HepG2 (cell line): Measurements from ENCODE around the gene ACAP3. TPM values are rescaled to one million over a fixed set of nuclear protein-coding genes. Genes with fewer than 3 reads are reported as not detected.

ENCODE experiments used
- ATAC-seq: fragments of 200-7000 bp; cut with Tn5 transposase; 3 replicates; pipeline ENCODE4 v1.9.1; 2020; ENCODE audit warnings: mild to moderate bottlenecking, moderate library complexity
- BruUV-seq: library from RNA; stranded (reverse); fragments of 400-500 nt; replicated peaks from 2 replicates; lab custom pipeline; 2021; lab: Mats Ljungman, UMichigan
- CTCF ChIA-PET: fragments of 300-600 bp; formaldehyde crosslinking; extraction: SDS; loops from one replicate; lab custom pipeline; 2021; ENCODE audit warnings: low total read pairs, inconsistent platforms, low intra/inter-chr PET ratio; lab: Yijun Ruan, JAX
- POLR2A ChIA-PET: fragments of 350-600 bp; sonication (Branson Sonifier 250); formaldehyde crosslinking; loops from one replicate; lab custom pipeline; 2020; ENCODE audit warnings: antibody characterized with exemption, inconsistent platforms; lab: Yijun Ruan, JAX
- DNase-seq: peaks from one replicate; pipeline ENCODE4 v3.0.0-alpha.2; 2015; ENCODE audit warnings: low spot score
- FAIRE-seq: peaks from 3 replicates; lab custom pipeline; 2011; peaks lifted over from hg19 to GRCh38; lab: Jason Lieb, UNC
- H2AFZ ChIP-seq: one replicate; pipeline ENCODE4 v1.6.1; 2011; ENCODE audit warnings: low read length, inconsistent platforms
- H3K27ac ChIP-seq: fragments of 300-600 bp; 3 replicates; pipeline ENCODE4 v1.8.0; 2011; ENCODE audit warnings: mixed run types, mild to moderate bottlenecking, mixed read lengths, low read length, inconsistent platforms; ENCODE audit not compliant: insufficient read depth; ENCODE audit errors: extremely low read length
- H3K27me3 ChIP-seq, 2 experiments: fragments of 200-600 bp in 1 of 2; 2 replicates in 1 of 2; 3 replicates in 1 of 2; pipeline versions ENCODE4 v1.6.0 to v1.8.0; 2011; ENCODE audit warnings: low read length in 2 of 2, mild to moderate bottlenecking in 2 of 2, moderate library complexity in 2 of 2, inconsistent platforms in 1 of 2; ENCODE audit not compliant: insufficient read depth in 2 of 2, control insufficient read depth in 1 of 2
- H3K36me3 ChIP-seq, 2 experiments: fragments of 200-600 bp in 1 of 2; replicated peaks in 1 of 2; 2 replicates in 1 of 2; 3 replicates in 1 of 2; pipeline versions ENCODE4 v1.5.1 to v1.8.0; 2011; ENCODE audit warnings: low read length in 2 of 2, inconsistent platforms in 1 of 2; ENCODE audit not compliant: insufficient read depth in 2 of 2, control insufficient read depth in 1 of 2
- H3K4me1 ChIP-seq: 2 replicates; pipeline ENCODE4 v1.5.1; 2012; ENCODE audit warnings: low read length, inconsistent platforms; ENCODE audit not compliant: insufficient read depth
- H3K4me2 ChIP-seq: 2 replicates; pipeline ENCODE4 v1.6.0; 2011; ENCODE audit warnings: low read depth, low read length, inconsistent platforms
- H3K4me3 ChIP-seq, 3 experiments: fragments of 200-600 bp in 1 of 3; sonication (generic), shearing (Covaris generic) in 1 of 3; replicated peaks in 1 of 3; 2 replicates each; pipeline ENCODE4 v1.5.1; 2011 to 2016; ENCODE audit warnings: low read length in 3 of 3, inconsistent platforms in 2 of 3, low read depth in 2 of 3, mild to moderate bottlenecking in 2 of 3, control low read depth in 1 of 3, mixed read lengths in 1 of 3; ENCODE audit not compliant: insufficient read depth in 1 of 3
- H3K79me2 ChIP-seq: one replicate; pipeline ENCODE4 v1.6.1; 2011; ENCODE audit warnings: low read length, inconsistent platforms; ENCODE audit not compliant: insufficient read depth
- H3K9ac ChIP-seq: 2 replicates; pipeline ENCODE4 v1.6.0; 2011; ENCODE audit warnings: mild to moderate bottlenecking, low read depth, low read length, inconsistent platforms; ENCODE audit not compliant: insufficient read depth
- H3K9me3 ChIP-seq: 2 replicates; pipeline ENCODE4 v1.5.1; 2012; ENCODE audit warnings: mild to moderate bottlenecking, low read length
- H4K20me1 ChIP-seq: 2 replicates; pipeline ENCODE4 v1.6.0; 2011; ENCODE audit warnings: inconsistent platforms, mild to moderate bottlenecking, low read length, moderate library complexity; ENCODE audit not compliant: insufficient read depth
- EEA1 ChIP-seq: sonication (generic); formaldehyde crosslinking; IDR thresholded peaks from 2 replicates; pipeline ENCODE4 v1.5.1; 2020; ENCODE audit warnings: mild to moderate bottlenecking, missing genetic modification reagents, borderline replicate concordance
- GATAD1 ChIP-seq: IDR thresholded peaks from 2 replicates; pipeline ENCODE4 v1.6.1; 2016; ENCODE audit warnings: missing genetic modification reagents, missing compliant biosample characterization
- GTF2F1 ChIP-seq: fragments of 150-350 bp; IDR thresholded peaks from 2 replicates; pipeline ENCODE4 v1.6.1; 2014; ENCODE audit warnings: low read length
- HNRNPL ChIP-seq: fragments of 200-400 bp; formaldehyde crosslinking; IDR thresholded peaks from 2 replicates; pipeline ENCODE4 v1.6.1; 2017; ENCODE audit warnings: mild to moderate bottlenecking, low read depth, low read length
- HOXA7 ChIP-seq: sonication (generic); formaldehyde crosslinking; IDR thresholded peaks from 2 replicates; pipeline ENCODE4 v1.8.1; 2022; ENCODE audit warnings: mild to moderate bottlenecking, missing genetic modification reagents, moderate library complexity
- KLF12 ChIP-seq: sonication (generic); formaldehyde crosslinking; IDR thresholded peaks from 2 replicates; pipeline ENCODE4 v1.4.0; 2020; ENCODE audit warnings: missing genetic modification reagents, borderline replicate concordance
- MAX ChIP-seq: IDR thresholded peaks from 2 replicates; pipeline ENCODE4 v1.6.1; 2012; ENCODE audit warnings: inconsistent platforms
- MEIS1 ChIP-seq: sonication (generic); formaldehyde crosslinking; IDR thresholded peaks from 2 replicates; pipeline ENCODE4 v1.9.0; 2021; ENCODE audit warnings: mild to moderate bottlenecking, missing genetic modification reagents, moderate library complexity, borderline replicate concordance
- NONO ChIP-seq, 2 experiments: fragments of 450-650 bp in 1 of 2; sonication (generic) in 1 of 2; formaldehyde crosslinking in 1 of 2; IDR thresholded peaks in 1 of 2; conservative IDR thresholded peaks in 1 of 2; 2 replicates each; pipeline versions ENCODE4 v1.6.1 to v1.8.0; 2017 to 2022; ENCODE audit warnings: mild to moderate bottlenecking in 1 of 2, missing genetic modification reagents in 1 of 2, moderate library complexity in 1 of 2
- PCBP1 ChIP-seq: fragments of 200-400 bp; formaldehyde crosslinking; IDR thresholded peaks from 2 replicates; pipeline ENCODE4 v1.6.1; 2017; ENCODE audit warnings: mild to moderate bottlenecking, low read depth, low read length, borderline replicate concordance
- PRPF4 ChIP-seq: fragments of 200-400 bp; formaldehyde crosslinking; IDR thresholded peaks from 2 replicates; pipeline ENCODE4 v1.6.1; 2016; ENCODE audit warnings: low read length, low read depth; ENCODE audit not compliant: poor library complexity, severe bottlenecking
- RBFOX2 ChIP-seq: fragments of 200-400 bp; formaldehyde crosslinking; IDR thresholded peaks from 2 replicates; pipeline ENCODE4 v1.6.1; 2017; ENCODE audit warnings: low read depth, mild to moderate bottlenecking, low read length
- TAF1 ChIP-seq: sonication (generic); formaldehyde crosslinking; IDR thresholded peaks from 2 replicates; pipeline ENCODE4 v1.4.0; 2020; ENCODE audit warnings: missing genetic modification reagents
- THAP9 ChIP-seq: sonication (generic); formaldehyde crosslinking; IDR thresholded peaks from 2 replicates; pipeline ENCODE4; 2020; ENCODE audit warnings: missing genetic modification reagents, mild to moderate bottlenecking, borderline replicate concordance
- ZBTB26 ChIP-seq: IDR thresholded peaks from 2 replicates; pipeline ENCODE4 v1.6.1; 2016; ENCODE audit warnings: missing compliant biosample characterization, missing genetic modification reagents, borderline replicate concordance
- ZBTB38 ChIP-seq: sonication (generic); formaldehyde crosslinking; IDR thresholded peaks from 2 replicates; pipeline ENCODE4 v1.5.1; 2020; ENCODE audit warnings: mild to moderate bottlenecking, missing genetic modification reagents
- ZNF335 ChIP-seq: sonication (generic); formaldehyde crosslinking; IDR thresholded peaks from 2 replicates; pipeline ENCODE4 v1.4.0; 2020; ENCODE audit warnings: missing genetic modification reagents
- ZNF777 ChIP-seq: sonication (generic); formaldehyde crosslinking; IDR thresholded peaks from 2 replicates; pipeline ENCODE4 v1.4.0; 2020; ENCODE audit warnings: missing genetic modification reagents
- ZSCAN20 ChIP-seq: sonication (generic); formaldehyde crosslinking; IDR thresholded peaks from 2 replicates; pipeline ENCODE4 v1.4.0; 2020; ENCODE audit warnings: missing genetic modification reagents, mild to moderate bottlenecking, borderline replicate concordance
- WGBS: methylation state at CpG from one replicate; pipeline ENCODE4 v1.1.6; 2017; ENCODE audit warnings: low lambda C conversion rate; 5-methylcytosine and 5-hydroxymethylcytosine counted together
- in situ Hi-C: cut with HindIII; loops from 2 replicates; pipeline ENCODE4 v1.10.0; 2017; ENCODE audit warnings: low pct_unique_long_range_greater_than_20kb; ENCODE audit not compliant: extremely low pct_ligation_motif_present
- intact Hi-C: fragments of 100-400 bp; cut with micrococcal nuclease; formaldehyde crosslinking; loops from one replicate; pipeline ENCODE4 v1.10.0; 2022; ENCODE audit not compliant: unreplicated experiment
- polyA plus RNA-seq, 8 experiments: library from polyadenylated mRNA; depleted of rRNA in 3 of 8; stranded (reverse) in 7 of 8; unstranded in 1 of 8; fragments of >200 nt; fragmentation: Illumina TruSeq in 4 of 8; extraction: Trizol in 4 of 8; gene quantifications; 2 replicates each; pipeline versions ENCODE4 v1.2.1 to v1.2.3, GENCODE V29; 2011 to 2016; ENCODE audit warnings: low read depth in 4 of 8, missing spikeins in 1 of 8, mixed read lengths in 1 of 8; ENCODE audit not compliant: insufficient read depth in 1 of 8
- total RNA-seq, 5 experiments: library from RNA; depleted of rRNA; stranded (reverse); fragments of >200 nt; fragmentation: Illumina TruSeq; extraction: Trizol; gene quantifications; 2 replicates each; pipeline ENCODE4 v1.2.3, GENCODE V29; 2016; ENCODE audit warnings: low read depth in 1 of 5

ACAP3 gene
- total and polyA plus RNA-seq, 2 of the 13 experiments (the other 11 are each of a cell fraction or from before 2014, with no cell fraction given): 29.4 to 50.8 TPM

GRCh38 chr1:1351511-1352427 is 44.0 kb upstream of the ACAP3 start:
- Histone ChIP-seq H3K9ac (no peak overlapping the region), H3K36me3 (no peaks in the 10 kb centered on the region), H3K4me3 (peak overlapping the region in 1 of 3 experiments; percentile 10; a peak in 2 of 6 replicates), H3K27me3 (no peaks in the 10 kb centered on the region), H4K20me1 (peaks cover 10% of the 10 kb centered on the region; the same call in 1 of the 2 replicates), H3K4me2 (peak overlapping the region; percentile 32), H3K27ac (no peak overlapping the region), H3K4me1 (peaks cover 27% of the 10 kb centered on the region), H3K79me2 (peaks cover 21% of the 10 kb centered on the region), H3K9me3 (no peaks in the 10 kb centered on the region), H2AFZ (no peak overlapping the region)
- 63% methylated on average over 10 of the region's 29 CpGs for WGBS
- BruUV-seq: no TSS peak
- intact Hi-C loops: no loop called here
- ATAC-seq: peak; percentile 1; the same call in 1 of the 3 replicates
- no peak for FAIRE-seq
- DNase-seq: no peak
- in situ Hi-C loops: no loop called here
- ChIA-PET CTCF (no interaction called here), POLR2A (interaction anchor here (0.8 to 1.8 kb wide), 4 partner anchors 9 to 81 kb away, joined by 3 to 7 read pairs (median 5); partner anchors contain the start of gene AURKAIP1)
- TF ChIP-seq NONO (IDR thresholded peaks at IDR 0.05) (no peak), NONO (CRISPR knock-in tag; conservative IDR thresholded peaks at IDR 0.05) (peak; percentile 34; the same call in 1 of the 2 replicates), ZNF335 (no peak), TAF1 (CRISPR knock-in tag) (no peak), THAP9 (CRISPR knock-in tag) (0 out of 2 replicates have a peak, but pooled peaks have one; percentile 13), HNRNPL (0 out of 2 replicates have a peak, but pooled peaks have one; percentile 38), EEA1 (no peak), ZNF777 (CRISPR knock-in tag) (no peak), GTF2F1 (no peak), MEIS1 (CRISPR knock-in tag) (no peak), PRPF4 (no peak), ZSCAN20 (CRISPR knock-in tag) (no peak), KLF12 (no peak), MAX (0 out of 2 replicates have a peak, but pooled peaks have one; percentile 10), PCBP1 (0 out of 2 replicates have a peak, but pooled peaks have one; percentile 13), GATAD1 (CRISPR knock-in tag) (no peak), ZBTB26 (CRISPR knock-in tag) (no peak), RBFOX2 (peak; percentile 68), HOXA7 (CRISPR knock-in tag) (no peak), ZBTB38 (CRISPR knock-in tag) (peak; percentile 82)
